ENCODE measurements around the gene DGAT2. TPM values are rescaled to one million over a fixed set of nuclear protein-coding genes. Genes with fewer than 3 reads are reported as not detected.

Gene DGAT2
- total RNA-seq, 1 experiment from 2014 or later: 1.6 TPM

DNA sequence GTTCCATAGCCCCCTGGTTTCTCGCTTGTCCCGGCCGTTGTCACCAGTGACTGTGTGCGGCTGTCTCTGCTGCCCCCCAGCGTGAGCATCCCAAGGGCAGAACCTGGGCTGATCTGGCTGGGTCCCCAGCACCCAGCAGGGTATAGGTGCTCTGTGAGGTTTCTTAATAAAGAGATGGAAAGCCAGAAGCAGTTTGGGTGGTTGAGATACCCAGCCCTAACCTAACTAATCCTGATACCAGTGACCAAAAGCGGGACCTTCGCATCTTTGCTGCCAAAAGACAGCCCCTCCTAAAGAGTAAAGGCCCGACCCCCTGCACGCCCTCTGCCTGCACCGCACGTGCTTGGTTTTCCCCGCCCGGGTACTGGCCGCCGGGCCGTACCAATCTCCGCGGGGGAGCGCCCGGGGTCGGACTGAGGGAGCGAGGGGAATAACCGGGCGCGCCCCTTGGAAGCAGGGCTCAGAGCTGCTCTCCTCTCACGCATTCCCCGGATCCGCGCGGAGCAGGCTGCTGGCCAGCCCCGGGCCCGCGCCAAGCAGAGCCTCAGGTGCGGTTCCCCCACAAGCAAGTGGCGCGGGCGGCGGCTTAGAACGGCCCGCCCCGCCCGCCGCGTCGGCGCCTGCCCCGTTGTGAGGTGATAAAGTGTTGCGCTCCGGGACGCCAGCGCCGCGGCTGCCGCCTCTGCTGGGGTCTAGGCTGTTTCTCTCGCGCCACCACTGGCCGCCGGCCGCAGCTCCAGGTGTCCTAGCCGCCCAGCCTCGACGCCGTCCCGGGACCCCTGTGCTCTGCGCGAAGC lies at the start of gene DGAT2 (continued):
- TF ChIP-seq MYBL2 (CRISPR knock-in tag; IDR thresholded peaks at IDR 0.05): peak; percentile 68; the same call in 1 of the 2 replicates
- TF ChIP-seq ESRRA (CRISPR knock-in tag; IDR thresholded peaks at IDR 0.05; ENCODE audit: borderline replicate concordance): peak; percentile 85; the same call in 1 of the 2 replicates
- TF ChIP-seq ZNF138 (CRISPR knock-in tag; conservative IDR thresholded peaks at IDR 0.05): no peak
- TF ChIP-seq CREM (CRISPR knock-in tag; IDR thresholded peaks at IDR 0.05): peak; percentile 83
- peak; percentile 58; the same call in 1 of the 2 replicates for TF ChIP-seq NR1H2 (CRISPR knock-in tag; IDR thresholded peaks at IDR 0.05)
- peak; percentile 94 for TF ChIP-seq TEAD1 (CRISPR knock-in tag; IDR thresholded peaks at IDR 0.05)
- TF ChIP-seq ZBTB21 (CRISPR knock-in tag; IDR thresholded peaks at IDR 0.05; ENCODE audit: borderline replicate concordance): no peak; the same call in 1 of the 2 replicates
- TF ChIP-seq TEAD4 (CRISPR knock-in tag; IDR thresholded peaks at IDR 0.05): peak; percentile 78; the same call in 1 of the 2 replicates
- peak; percentile 77; the same call in 1 of the 2 replicates for TF ChIP-seq ELF4 (CRISPR knock-in tag; IDR thresholded peaks at IDR 0.05; ENCODE audit: low read depth)
- TF ChIP-seq, protein P1, sequence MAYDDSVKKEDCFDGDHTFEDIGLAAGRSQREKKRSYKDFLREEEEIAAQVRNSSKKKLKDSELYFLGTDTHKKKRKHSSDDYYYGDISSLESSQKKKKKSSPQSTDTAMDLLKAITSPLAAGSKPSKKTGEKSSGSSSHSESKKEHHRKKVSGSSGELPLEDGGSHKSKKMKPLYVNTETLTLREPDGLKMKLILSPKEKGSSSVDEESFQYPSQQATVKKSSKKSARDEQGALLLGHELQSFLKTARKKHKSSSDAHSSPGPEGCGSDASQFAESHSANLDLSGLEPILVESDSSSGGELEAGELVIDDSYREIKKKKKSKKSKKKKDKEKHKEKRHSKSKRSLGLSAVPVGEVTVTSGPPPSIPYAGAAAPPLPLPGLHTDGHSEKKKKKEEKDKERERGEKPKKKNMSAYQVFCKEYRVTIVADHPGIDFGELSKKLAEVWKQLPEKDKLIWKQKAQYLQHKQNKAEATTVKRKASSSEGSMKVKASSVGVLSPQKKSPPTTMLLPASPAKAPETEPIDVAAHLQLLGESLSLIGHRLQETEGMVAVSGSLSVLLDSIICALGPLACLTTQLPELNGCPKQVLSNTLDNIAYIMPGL (CRISPR knock-in tag; IDR thresholded peaks at IDR 0.05): peak; percentile 85; the same call in 1 of the 2 replicates
- peak; percentile 96 for TF ChIP-seq ZNF423 (CRISPR knock-in tag; IDR thresholded peaks at IDR 0.05)
- TF ChIP-seq, protein P2, sequence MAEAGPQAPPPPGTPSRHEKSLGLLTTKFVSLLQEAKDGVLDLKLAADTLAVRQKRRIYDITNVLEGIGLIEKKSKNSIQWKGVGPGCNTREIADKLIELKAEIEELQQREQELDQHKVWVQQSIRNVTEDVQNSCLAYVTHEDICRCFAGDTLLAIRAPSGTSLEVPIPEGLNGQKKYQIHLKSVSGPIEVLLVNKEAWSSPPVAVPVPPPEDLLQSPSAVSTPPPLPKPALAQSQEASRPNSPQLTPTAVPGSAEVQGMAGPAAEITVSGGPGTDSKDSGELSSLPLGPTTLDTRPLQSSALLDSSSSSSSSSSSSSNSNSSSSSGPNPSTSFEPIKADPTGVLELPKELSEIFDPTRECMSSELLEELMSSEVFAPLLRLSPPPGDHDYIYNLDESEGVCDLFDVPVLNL (CRISPR knock-in tag; IDR thresholded peaks at IDR 0.05; ENCODE audit: borderline replicate concordance, low read depth): no peak
- TF ChIP-seq, protein P3, sequence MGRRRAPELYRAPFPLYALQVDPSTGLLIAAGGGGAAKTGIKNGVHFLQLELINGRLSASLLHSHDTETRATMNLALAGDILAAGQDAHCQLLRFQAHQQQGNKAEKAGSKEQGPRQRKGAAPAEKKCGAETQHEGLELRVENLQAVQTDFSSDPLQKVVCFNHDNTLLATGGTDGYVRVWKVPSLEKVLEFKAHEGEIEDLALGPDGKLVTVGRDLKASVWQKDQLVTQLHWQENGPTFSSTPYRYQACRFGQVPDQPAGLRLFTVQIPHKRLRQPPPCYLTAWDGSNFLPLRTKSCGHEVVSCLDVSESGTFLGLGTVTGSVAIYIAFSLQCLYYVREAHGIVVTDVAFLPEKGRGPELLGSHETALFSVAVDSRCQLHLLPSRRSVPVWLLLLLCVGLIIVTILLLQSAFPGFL (CRISPR knock-in tag; IDR thresholded peaks at IDR 0.05; ENCODE audit: borderline replicate concordance): 0 out of 2 replicates have a peak, but pooled peaks have one; percentile 80
- TF ChIP-seq, protein P4, sequence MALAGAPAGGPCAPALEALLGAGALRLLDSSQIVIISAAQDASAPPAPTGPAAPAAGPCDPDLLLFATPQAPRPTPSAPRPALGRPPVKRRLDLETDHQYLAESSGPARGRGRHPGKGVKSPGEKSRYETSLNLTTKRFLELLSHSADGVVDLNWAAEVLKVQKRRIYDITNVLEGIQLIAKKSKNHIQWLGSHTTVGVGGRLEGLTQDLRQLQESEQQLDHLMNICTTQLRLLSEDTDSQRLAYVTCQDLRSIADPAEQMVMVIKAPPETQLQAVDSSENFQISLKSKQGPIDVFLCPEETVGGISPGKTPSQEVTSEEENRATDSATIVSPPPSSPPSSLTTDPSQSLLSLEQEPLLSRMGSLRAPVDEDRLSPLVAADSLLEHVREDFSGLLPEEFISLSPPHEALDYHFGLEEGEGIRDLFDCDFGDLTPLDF (CRISPR knock-in tag; IDR thresholded peaks at IDR 0.05): peak; percentile 82

DNA sequence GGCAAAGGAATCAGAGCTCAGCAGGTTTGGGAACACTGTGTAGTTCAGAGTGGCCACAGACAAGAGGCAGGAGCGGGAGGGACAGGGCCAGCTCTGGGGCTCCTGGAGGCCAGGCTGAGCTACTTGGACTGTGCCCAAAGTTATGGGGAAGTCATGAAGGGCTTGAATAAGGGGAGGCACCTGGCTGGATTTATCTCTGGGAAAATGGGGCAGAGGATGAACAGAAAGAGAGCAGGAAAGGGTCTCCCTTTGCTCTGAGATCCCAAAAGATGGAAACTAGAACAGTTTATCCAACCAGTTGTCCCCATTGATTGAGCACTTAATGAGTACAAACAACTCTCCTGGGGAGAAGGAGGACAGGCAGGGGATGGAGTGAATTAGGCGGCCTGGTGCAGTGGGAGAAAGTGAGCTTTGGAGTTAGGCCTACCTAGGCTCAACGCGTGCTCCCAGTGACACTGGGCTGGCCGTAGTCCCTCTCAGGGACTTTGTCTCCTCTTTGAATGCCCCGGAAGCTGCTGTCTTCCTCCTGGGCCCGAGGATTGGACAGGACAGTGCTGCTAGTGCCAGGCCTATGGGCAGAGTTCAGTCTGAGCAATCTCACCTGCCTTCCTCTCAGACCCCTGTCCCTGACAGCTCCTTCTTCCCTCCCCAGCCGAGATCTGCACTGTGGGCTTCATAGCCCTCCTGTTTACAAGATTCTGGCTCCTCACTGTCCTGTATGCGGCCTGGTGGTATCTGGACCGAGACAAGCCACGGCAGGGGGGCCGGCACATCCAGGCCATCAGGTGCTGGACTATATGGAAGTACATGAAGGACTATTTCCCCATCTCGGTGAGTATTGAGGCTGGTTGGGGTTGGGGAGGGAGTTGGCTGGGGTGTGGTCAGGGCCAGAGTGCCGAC lies 49.0 kb upstream of the DGAT2 start:
- TF ChIP-seq GABPB1 (CRISPR knock-in tag; IDR thresholded peaks at IDR 0.05) (0 out of 2 replicates have a peak, but pooled peaks have one; percentile 49), RORB (CRISPR knock-in tag; IDR thresholded peaks at IDR 0.05) (no peak)
- ChIA-PET POLR2A (interaction anchor here (0.6 kb wide), 1 partner anchor 232 kb away, joined by 3 read pairs; no protein-coding TSS in a partner anchor), CTCF (interaction anchor here (0.8 to 1.6 kb wide), 2 partner anchors 14 to 122 kb away, joined by 3 to 9 read pairs; no protein-coding TSS in a partner anchor)
- Mint-ChIP-seq H3K27ac (no peak overlapping the region), H3K36me3 (no peaks in the 10 kb centered on the region), H3K4me3 (no peak overlapping the region), H3K4me1 (peaks cover 11% of the 10 kb centered on the region), H3K9me3 (no peaks in the 10 kb centered on the region), H3K27me3 (ENCODE audit: low read depth) (peaks cover 50% of the 10 kb centered on the region)
- DNase-seq (ENCODE audit: low spot score) (no peak), ATAC-seq (no peak)

Data from WTC11 (cell line).